ENCODE data around the gene FAM78A.

The FAM78A gene, protein sequence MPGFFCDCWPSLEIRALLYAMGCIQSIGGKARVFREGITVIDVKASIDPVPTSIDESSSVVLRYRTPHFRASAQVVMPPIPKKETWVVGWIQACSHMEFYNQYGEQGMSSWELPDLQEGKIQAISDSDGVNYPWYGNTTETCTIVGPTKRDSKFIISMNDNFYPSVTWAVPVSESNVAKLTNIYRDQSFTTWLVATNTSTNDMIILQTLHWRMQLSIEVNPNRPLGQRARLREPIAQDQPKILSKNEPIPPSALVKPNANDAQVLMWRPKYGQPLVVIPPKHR

DNA sequence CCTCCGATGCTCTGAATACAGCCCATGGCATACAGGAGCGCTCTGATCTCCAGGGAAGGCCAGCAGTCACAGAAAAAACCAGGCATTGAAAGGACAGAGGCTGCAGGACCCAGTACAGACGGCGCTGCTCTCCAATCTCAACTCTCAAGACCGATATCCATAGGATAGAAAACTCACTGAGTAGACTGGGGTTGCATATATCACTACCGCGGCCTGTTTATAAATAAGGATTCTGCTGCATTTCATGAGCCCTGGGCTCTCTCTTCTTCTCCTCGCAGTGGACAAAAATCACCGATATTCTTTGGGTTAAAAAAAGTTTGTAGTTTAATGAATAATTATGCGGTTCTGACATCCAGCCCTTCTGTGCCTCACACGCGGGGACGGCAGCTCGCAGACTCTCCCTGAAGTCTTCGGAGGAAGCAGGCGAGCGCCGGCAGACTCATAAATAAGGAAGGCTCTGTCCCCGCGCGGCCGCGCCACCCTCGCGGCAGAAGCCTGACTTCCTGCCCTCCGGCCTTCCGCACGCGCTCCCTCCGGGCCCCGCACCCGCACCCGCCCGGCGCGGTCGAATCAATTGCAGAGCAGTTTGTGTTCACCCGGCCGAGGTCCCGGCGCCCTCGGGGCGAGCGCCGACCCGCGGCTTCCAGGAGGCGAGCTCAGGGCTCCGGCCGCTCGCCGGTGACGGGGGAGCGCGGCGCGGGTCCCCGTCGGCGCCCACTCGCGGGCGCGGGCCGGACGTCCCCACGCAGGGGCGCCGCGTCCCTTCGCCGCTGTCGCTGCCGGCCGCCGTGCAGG, at the start of gene FAM78A:
TSS of gene FAM78A (minus strand) at position 417 of the 795 bp plus-strand sequence. CDS start at position 86, 331 bp downstream.
- DNase-seq = peak; percentile 70

DNA sequence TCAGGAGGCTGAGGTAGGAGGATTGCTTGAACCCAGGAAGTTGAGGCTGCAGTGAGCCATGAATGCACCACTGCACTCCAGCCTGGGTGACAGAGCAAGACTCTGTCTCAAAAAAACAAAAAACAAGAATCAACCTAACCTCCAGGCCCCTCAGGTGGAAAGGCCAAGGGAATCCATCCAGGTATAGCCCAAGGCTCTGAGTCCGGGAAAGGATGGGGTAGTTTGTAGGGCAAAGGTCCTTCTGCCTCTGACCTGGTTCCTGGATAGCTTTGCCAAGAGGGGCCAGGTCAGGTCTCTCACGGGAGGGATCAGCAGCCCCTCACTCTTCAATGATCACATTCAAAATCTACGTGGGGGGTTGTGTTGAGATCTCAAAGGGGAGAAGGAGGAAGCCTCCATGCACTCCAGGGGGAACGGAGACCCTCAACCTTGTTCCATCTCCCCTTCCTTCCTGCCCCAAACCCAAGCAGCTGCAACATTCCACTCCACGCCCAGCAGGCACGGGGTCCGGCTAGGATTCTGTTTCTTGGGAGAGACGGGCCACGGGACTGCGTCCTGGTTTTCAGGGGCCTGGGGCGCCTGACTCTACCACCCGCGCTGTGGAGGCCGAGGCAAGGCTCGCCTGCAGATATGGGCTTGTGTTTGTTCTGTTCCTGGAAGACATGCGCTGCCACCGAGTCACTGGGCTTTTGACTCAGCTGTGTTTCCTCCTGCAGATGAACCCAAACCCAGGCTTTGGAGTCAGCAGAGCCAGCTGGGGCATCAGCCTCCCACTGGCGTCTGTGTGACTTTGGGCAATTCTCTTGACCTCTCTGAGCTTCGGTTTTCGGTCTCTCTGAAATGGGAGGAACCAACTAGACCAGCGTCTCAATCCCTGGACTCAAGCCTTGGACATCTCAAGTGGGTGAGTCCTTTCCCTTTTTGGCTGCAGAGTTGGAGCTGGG, 48.7 kb upstream of the FAM78A start:
- no peak for DNase-seq

DNA sequence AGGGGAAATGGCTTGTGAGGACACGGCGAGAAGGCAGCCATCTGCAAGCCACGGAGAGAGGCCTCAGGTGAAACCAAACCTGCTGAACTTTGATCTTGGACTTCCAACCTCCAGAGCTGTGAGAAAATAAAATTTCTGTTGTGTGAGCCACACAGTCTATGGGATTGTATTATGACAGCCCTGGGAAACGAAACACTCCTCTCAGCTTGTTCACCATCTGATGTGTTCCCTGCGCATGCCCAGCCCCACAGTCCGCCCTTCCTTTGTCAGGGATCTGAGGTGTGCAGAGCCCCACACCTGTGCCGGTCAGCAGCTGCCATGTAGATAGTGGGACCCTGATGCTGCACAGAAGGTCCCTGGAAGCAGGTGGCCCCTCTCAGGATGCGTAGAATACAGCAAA, 47.3 kb upstream of the FAM78A start:
- DNase-seq = no peak

DNA sequence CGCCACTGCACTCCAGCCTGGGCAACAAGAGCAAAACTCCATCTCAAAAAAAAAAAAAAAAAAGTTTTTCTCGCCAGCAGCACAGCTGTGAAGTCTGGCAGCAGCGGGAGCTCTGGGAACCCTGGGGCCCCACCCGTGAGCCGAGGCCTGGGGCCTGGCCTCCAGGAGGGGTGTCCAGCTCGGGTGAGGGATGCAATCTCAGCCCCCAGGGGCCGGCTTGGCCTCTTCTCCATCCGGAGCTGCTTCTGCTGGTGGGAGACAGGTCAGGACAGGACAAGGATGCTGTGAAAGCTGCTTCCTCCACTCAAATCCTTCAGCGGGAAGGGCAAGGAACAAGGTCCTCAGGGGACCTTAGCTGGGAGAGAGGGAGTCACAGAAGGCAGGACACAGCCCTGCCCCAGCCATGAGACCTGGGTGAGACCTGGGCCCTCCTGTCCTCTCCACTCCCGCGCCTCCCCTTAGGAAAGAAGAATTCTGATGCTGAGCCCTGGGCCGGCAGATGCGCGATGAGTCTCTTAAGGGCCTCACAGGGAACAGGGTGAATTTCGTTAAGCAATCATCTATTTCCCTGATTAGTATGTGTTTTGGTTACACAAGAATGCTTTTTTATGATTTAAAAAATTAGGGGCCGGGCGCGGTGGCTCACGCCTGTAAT, 43.8 kb upstream of the FAM78A start:
- DNase-seq = no peak

DNA sequence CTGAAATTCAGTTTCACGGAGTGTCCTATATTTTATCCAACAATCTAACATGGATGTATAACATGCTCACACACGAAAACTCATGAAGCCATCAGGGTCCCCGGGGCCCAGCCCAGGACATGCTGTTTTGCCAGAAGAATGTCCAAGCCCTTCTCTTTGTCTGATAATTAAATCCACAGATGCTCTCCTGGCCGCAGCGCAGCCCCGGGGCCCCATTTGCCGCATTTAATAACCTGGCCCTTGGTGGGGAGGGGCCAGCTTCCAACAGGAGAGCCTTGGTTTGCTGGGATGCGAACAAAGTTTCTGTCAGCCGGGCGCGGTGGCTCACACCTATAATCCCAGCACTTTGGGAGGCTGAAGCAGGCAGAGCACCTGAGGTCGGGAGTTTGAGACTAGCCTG, 43.2 kb upstream of the FAM78A start:
- DNase-seq = no peak

GRCh38 chr9:131318231-131319085, 42.1 kb upstream of the FAM78A start:
- no peak for DNase-seq

- DNase-seq = peak; percentile 38
Measured at GRCh38 chr9:131312822-131313770, 36.8 kb upstream of the FAM78A start.

DNA sequence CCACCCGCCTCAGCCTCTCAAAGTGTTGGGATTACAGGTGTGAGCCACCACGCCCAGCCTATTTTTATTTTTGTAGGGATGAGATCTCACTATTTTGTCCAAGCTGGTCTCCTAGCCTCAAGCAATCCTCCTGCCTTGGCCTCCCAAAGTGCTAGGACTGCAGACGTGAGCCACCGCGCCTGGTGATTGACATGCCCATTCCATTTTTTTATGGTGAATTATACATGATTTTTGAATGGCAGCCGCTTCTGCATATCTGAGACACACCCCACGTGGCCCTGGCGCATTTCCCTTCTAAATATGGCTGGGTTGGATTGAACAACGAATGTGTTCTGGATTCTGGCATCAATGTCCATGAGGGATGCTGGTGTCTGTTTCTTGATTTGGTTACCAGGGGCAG, 35.9 kb upstream of the FAM78A start:
- no peak for DNase-seq

DNA sequence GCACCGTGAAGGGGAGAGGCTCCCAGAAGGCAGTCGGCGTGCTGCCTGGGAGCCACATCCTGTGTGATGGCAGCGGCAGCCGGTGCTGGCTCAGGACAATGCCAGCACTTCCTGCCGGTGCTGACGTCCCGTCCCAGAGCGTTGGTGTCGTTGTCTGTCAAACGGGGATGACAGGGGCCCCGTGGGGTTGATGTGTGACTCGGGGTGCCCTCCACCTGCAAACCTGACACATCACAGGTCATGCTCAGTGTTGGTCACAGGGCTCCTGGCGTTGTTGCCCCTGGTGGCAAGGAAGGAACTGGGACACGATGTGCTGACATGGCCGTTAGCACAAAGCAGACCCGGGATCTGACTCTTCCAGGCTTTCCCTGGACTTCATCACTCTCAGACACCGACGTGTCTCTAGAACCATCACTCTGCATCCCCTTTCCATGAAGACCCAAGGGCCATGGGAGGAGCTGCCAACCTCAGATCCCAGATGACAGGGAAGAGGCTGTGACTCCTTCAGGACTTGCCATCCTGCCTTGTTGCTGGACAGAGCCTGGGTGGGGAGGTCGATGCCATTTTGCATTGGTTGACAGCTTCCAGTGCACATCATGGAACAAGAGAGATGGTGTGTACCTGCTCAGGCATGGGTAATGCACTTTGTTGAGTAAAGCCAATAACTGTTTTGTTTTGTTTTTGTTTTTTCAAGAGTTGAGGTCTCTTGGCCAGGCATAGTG, 34.7 kb upstream of the FAM78A start:
- no peak for DNase-seq

DNA sequence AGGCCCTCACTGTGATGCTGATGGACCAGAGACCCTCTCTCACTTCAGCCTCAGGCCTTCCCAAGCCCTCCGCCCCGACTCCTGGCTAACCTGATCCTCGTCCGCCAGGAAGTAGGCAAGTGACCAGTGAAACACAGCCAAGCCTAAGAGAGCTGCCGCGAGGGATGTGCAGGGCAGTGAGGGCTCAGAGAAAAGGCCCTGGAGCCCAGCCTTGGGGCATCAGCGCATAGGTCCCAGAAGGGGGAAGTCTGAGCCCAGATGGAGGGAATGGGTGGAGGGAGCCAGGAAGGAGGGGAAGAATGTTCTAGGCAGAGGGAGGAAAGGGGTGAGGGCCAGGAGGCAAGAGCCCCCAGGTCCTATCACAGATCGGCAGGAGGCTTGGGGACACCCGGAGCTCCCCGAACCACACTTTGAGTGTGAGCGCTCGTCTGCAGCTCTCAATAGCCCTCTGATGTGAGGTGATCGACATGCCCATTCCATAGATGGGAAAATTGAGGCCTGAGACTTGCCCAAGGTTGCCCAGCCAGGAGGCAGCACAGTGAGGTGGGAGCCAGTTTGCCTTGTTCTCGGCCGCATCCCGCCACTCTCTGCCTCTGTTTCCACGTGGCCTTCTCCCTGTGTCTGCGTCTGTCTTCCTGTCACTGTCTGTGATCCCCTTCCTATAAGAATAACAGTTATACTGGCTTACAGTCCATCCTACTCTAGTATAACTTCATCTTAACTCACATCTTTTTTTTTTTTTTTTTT, 33.4 kb upstream of the FAM78A start:
- DNase-seq = no peak

DNA sequence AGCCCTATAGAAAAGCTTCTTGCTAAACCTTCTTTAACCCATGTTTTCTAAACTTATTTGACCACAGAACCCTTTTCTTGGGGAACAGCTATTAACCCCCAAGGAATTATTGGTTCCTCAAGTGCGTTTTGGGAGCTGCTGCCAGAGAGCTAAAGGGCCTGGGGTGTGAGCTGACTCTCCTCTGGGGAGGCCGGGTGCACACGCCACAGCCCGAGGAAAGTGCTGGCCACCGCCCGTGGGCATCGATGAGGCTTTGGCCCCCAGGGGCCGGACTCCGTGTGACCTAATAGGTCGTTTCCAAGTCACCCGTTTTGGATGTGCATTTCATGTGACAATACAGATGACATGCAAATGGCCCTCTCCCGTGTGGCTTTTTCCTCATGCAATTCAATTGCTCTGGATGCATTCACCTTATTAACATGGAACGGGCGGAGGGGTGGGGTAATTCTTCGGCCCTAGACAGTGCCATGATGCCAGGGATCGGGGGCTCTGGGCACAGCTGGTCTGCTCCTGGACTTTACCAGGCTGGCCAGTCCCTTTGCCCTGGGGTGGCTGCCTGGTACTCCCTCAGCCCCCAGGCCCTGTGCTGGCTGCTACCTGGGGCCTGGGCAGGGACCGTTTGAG, 32.7 kb upstream of the FAM78A start:
- no peak for DNase-seq

DNA sequence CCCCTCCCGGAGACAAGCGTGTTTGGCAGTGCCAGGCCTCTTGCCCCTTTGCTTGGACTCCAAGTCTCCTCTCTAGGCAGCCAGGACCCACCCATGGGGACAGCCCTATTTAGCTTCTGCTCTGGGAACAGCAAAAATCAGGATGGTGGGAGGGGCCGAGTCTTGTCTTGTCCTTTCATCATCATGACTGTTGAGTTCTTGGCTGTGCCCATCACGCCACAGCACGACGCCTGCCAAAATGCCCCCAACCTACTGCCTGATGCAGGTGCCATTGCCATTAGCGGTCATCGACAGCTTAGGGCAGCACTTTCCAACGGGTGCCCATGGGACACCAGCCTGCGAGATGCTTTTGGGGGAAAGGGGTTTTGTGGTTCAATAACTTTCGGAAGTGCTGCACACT, 32.1 kb upstream of the FAM78A start:
- DNase-seq = no peak

DNA sequence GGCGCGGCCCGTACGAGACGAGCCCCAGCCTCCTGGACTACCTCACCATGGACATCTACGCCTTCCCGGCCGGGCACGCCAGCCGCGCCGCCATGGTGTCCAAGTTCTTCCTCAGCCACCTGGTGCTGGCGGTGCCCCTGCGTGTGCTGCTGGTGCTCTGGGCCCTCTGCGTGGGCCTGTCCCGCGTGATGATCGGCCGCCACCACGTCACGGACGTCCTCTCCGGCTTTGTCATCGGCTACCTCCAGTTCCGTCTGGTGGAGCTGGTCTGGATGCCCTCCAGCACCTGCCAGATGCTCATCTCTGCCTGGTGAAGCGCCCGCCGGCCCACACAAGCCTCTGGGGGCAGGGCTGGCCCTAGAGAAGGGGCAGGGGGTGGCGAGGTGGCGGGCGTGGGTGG, 31.7 kb upstream of the FAM78A start:
- no peak for DNase-seq

GRCh38 chr9:131306397-131307004, 30.2 kb upstream of the FAM78A start:
- no peak for DNase-seq

DNA sequence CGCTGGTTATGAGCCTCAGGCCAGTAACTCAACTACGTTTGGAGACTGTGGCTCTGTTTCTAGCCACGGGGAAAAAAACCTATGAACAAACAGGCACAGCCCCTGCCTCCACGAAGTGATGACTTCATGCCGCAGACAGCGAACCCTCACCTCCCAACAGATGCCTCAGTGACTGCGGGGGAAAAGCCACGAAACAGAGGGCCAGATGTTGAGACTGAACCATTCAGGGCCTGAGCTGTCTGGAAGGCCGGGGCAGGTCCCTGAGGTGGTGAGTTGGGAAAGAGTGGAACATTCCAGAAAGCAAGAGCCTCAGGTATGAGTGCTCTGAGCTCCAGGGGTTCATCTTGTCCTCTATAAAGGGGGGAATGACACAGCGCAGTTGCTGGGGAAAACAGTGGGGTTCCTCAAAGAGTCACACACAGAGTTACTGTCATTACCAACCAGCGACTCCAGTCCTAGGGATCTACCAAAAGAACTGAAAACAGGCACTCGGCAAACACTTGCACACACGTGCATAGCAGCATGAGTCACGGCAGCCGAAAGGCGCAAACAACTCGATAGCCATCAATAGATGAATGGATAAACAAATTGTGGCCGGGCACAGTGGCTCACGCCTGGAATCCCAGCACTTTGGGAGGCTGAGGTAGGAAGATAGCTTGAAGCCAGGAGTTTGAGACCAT, 28.5 kb upstream of the FAM78A start:
- no peak for DNase-seq

DNA sequence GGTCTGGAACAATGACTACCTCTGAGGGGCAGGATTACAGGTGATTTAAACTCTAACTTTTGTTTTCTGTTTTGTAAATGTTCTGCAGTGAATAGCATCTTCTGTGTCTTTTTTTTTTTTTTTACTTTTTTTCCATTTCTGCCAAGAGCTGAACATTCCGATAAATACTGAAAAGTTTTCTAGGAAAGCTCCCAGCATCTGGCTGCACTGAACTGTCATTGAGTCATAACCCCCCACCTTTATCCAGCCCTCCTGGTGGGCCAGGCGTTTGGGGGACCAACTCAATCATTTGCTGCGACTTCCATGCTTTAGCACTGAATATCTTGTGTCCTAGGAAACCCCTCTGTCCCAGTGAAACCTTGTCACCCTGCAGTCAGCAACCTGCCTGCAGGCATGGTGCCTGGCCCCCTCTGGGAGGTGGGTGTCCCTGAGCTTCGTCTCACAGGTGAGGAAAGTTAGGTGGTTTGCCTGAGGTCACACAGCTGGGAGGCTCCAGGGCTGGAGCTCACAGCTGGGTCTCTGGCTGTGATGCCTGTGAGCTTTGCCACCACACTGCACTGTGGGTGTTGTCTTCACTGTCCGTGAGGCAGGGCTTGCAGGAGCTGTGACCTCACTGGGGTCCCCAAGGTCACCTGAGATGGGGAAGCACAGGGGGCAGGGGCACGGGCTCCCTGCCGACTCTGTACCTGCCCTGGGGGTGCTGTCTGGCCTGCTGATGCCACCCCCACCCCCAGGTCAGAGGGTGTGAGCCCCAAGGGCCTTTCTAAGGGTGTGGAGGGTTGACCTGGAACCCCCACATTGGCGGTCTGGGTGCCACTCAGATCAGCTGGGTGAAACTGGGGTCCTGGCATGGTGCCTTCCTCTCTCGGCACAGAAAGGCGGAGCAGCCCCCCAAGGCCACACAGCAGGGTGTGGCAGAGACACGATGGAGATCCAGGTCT, 27.3 kb upstream of the FAM78A start:
- DNase-seq = no peak

All from hematopoietic multipotent progenitor cell treated with erythropoietin and hydrocortisone succinate and interleukin-3 and kit ligand, for 6 days (in vitro differentiated cells).